HG03108 (cell line): ENCODE measurements around the gene SULT4A1.

Experiments used
- ATAC-seq: cut with Tn5 transposase; IDR thresholded peaks from one replicate; pipeline ENCODE4 v1.9.1; 2021; ENCODE audit warnings: moderate library complexity; ENCODE audit not compliant: unreplicated experiment

The SULT4A1 gene

DNA sequence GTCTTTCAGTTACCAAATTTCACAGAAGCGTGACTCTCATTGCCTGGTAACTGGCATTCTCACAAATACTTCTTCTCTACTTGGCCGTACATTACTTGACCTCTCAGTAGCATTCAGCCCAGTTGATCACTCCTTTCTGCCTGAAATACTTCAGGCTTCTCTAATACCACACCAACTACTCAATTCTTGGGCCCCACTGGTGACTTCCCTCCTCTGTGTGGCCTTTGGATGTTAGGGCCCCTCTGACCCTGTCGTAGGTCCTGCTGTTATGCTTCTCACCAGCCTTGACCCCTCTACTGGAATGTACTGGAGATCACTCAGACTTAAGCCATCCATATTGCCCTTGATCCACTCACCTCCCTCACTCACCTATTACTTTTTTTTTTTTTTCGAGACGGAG lies 48.0 kb downstream of the SULT4A1 start:
- ATAC-seq, result no peak

- ATAC-seq, result no peak
Measured at GRCh38 chr22:43812890-43813289, 49.4 kb downstream of the SULT4A1 start.

GRCh38 chr22:43812149-43812842 lies 50.0 kb downstream of the SULT4A1 start, which contains the start of gene EFCAB6:
TSS of gene EFCAB6 (minus strand) at chr22:43812305. CDS start at chr22:43782318, 29,987 bp downstream.
- peak; percentile 79 for ATAC-seq

DNA sequence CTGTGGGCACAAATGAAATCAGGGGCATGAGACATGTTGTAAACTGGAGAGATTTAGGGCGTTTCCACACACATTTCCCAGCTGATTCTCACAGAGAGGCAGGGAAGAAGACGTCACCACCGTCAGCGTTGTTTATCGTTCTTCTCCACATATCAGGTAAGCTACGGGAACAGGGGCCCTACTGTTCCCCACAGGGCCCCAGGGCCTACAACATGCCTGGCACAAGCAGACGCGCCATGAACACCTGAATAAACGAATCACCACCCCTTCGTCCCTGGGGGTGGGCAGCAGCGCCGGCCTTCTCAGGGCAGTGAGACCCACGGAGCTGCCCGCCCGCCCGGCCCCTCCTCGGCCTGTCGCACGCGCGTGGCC lies 50.5 kb downstream of the SULT4A1 start:
- peak; percentile 6 for ATAC-seq

GRCh38 chr22:43802897-43803495 lies 59.3 kb downstream of the SULT4A1 start:
- no peak for ATAC-seq

DNA sequence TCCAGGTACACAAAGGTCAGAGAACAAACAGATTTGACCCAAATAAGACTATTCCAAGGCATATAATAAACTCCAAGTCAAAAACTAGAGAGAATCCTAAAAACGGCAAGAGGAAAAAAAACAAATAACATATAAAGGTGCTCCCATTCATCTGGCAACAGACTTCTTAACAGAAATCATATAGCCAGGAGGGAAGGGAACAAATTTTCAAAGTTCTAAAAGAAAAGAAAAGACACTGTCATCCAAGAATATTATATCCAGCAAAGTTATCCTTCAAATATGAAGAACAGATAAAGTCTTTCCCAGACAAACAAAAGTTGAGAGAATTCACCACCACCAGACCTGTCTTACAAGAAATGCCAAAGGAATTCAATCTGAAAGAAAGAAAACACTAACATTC lies 61.3 kb downstream of the SULT4A1 start:
- no peak for ATAC-seq

- no peak for ATAC-seq
Measured at GRCh38 chr22:43798492-43798891, 63.8 kb downstream of the SULT4A1 start.

DNA sequence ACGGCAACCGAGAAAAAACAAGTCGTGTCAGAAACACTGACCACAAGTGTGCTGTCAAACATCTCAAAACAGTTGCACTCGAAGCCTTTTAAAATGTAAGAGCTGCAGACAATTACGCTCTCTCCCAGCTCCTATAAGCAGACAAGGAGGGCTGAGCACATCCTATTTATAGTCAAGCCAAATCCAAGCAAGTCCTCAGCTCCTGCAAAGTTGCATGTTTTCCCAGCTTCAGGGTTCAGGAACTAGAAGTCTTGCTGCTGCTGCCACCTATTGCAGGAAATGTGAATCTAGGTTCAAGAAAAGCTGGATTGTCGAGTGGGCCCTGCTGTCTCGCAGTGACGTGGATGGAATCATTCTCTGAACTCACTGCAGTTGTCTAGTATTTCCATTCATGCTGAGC lies 65.7 kb downstream of the SULT4A1 start:
- ATAC-seq, result no peak

GRCh38 chr22:43795320-43795719 lies 67.0 kb downstream of the SULT4A1 start:
- no peak for ATAC-seq

- ATAC-seq, result no peak
Measured at GRCh38 chr22:43792905-43793304, 69.4 kb downstream of the SULT4A1 start.

DNA sequence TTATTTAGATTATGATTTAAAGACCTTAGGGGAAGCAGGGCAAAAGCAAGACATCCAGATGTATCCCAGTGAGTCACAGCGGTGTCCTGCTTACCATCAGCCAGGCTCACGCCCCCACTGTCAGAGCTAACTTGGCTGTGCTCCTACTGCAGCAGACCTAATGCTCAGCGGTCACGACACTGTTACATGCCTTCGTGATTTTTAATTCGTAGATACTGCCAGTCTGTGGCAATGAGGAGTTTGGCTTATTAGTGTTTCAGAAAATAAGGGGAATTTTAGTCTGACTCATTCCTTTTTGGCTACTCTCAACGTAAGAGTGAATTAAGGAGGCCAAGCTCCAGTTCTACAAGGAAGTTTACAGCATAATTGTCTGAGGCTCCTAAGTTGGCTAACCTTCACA lies 72.9 kb downstream of the SULT4A1 start:
- ATAC-seq, result no peak

- no peak for ATAC-seq
Measured at GRCh38 chr22:43783777-43784176, 78.5 kb downstream of the SULT4A1 start.

DNA sequence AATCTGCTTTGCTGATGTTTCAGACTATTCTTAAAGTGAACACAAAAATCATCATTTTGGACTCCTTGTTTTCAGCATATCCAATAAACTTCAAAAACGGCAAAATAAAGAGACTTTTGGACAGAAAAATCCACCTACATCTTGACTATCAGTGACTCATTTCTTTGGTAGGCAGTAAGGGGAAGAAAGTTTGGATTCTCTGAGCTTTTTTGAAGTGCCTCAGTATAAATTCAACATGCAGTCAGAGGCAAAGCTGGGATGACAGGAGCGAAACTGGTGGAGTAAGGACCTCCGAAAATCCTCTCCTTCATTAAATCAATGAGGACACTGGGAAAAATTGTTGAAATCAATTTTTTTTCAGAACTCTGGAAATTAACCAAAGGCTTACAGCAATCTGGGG lies 79.9 kb downstream of the SULT4A1 start:
- ATAC-seq, result no peak

DNA sequence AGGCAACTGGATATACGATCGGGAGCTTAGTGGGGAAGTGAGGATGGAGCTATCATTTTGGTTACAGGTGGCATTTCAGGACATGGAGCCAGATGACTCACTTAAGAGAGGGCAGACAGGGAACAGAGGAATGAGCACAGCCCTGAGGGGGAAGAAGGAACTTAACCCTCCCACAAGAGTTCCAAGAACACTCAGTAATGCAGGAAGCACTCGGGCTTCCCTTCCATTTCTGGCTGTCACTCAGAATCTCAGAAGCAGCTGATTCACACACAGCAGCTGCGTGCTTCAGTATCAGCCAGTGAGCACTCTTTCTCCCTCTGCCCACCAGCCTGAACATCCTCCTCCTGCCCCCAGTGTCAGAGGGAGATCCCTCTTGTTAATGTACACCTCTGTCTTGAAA lies 85.0 kb downstream of the SULT4A1 start:
- no peak for ATAC-seq

DNA sequence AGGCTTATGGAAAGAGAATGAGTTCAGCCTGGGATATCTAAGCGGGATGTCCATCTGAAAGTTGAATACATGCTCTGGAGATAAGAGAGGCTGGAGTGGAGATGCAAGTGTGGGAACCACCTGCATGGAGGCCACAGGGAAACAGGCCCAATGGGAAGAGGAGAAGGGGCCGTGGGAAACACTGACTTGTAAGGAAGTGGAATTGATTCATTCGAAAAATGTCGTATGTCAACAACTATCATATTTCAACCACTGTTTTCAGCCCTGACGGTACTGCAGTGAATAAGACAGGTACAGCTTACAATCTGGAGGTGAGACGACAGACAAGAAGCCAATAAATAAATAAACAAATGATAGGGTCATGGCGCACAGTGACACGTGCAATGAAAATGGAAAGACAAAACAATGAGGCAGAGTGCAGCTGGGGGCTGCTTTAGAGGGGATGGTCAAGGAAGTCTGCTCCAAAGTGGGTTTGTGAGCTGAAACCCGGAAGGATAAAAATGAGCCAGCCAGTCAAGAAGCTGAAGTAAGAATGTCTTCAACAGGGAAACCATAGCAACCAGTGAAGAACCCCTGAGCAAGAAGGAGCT lies 86.1 kb downstream of the SULT4A1 start:
- ATAC-seq, result no peak
